Esophagus (tissue), 2 donors: ENCODE data around the gene OSBPL6. TPM values are rescaled to one million over a fixed set of nuclear protein-coding genes. Genes with fewer than 3 reads are reported as not detected.
A peak's percentile ranks its signal among the peaks of the same experiment; 100 is the strongest.
"Not testable (repeated sequence)": the region's sequence is repeated elsewhere in the genome, so short reads cannot be mapped to it uniquely, and the experiment has no call there.

Experiments
- H3K27ac ChIP-seq, 2 donors: one replicate each; pipeline ENCODE4 v1.5.1; 2013; ENCODE audit warnings: low read depth in 2 of 2, mild to moderate bottlenecking in 2 of 2, inconsistent platforms in 1 of 2, low read length in 1 of 2, moderate library complexity in 1 of 2
- H3K27me3 ChIP-seq, 2 donors: one replicate each; pipeline ENCODE4 v1.6.1; 2013; ENCODE audit warnings: low read length in 2 of 2, control low read depth in 1 of 2, mild to moderate bottlenecking in 1 of 2; ENCODE audit not compliant: insufficient read depth in 2 of 2, control insufficient read depth in 1 of 2
- H3K36me3 ChIP-seq, 2 donors: one replicate each; pipeline ENCODE4 v1.6.1; 2013; ENCODE audit warnings: low read length in 1 of 2; ENCODE audit not compliant: control insufficient read depth in 2 of 2, insufficient read depth in 2 of 2
- H3K4me1 ChIP-seq, 2 donors: one replicate each; pipeline ENCODE4 v1.6.1; 2013; ENCODE audit warnings: low read length in 1 of 2; ENCODE audit not compliant: control insufficient read depth in 2 of 2, insufficient read depth in 2 of 2
- H3K4me3 ChIP-seq, 2 donors: one replicate each; pipeline ENCODE4 v1.5.1; 2013; ENCODE audit warnings: low read length in 2 of 2, mild to moderate bottlenecking in 2 of 2, low read depth in 1 of 2, moderate library complexity in 1 of 2
- H3K9me3 ChIP-seq, 2 donors: one replicate each; pipeline ENCODE4 v1.6.1; 2013; ENCODE audit warnings: mild to moderate bottlenecking in 2 of 2, low read depth in 1 of 2, low read length in 1 of 2, moderate library complexity in 1 of 2; ENCODE audit not compliant: control insufficient read depth in 2 of 2, insufficient read depth in 1 of 2
- WGBS, 2 donors: extraction: QIAGEN DNeasy Blood & Tissue Kit; methylation state at CpG; one replicate each; pipeline ENCODE4 v1.1.7; 2013; 5-methylcytosine and 5-hydroxymethylcytosine counted together
- polyA plus RNA-seq, 2 donors: library from polyadenylated mRNA; stranded (reverse); fragments of 200-250 nt; gene quantifications; one replicate each; pipeline ENCODE4 v1.2.3, GENCODE V29; 2013
- donor health status: healthy with polysubstance abuse.
- donor health status: Bipolar disorder and iron deficiency.

The OSBPL6 gene
- polyA plus RNA-seq, 2 donors: 0.73 to 1.5 TPM

GRCh38 chr2:178409261-178409660, 214.9 kb downstream of the OSBPL6 start:
- Histone ChIP-seq H3K36me3 (no peaks in the 10 kb centered on the region), H3K27me3 (no peaks in the 10 kb centered on the region), H3K4me3 (no peak overlapping the region), H3K27ac (no peak overlapping the region), H3K9me3 (no peaks in the 10 kb centered on the region), H3K4me1 (no peaks in the 10 kb centered on the region)
- 78 to 84% methylated on average over 5 of the region's 5 CpGs for WGBS, 2 donors

GRCh38 chr2:178412047-178412446, 217.7 kb downstream of the OSBPL6 start:
- H3K9me3 ChIP-seq: no peaks in the 10 kb centered on the region
- H3K36me3 ChIP-seq: no peaks in the 10 kb centered on the region
- H3K4me1 ChIP-seq: no peaks in the 10 kb centered on the region
- no peaks in the 10 kb centered on the region for H3K27me3 ChIP-seq
- no peak overlapping the region for H3K27ac ChIP-seq
- 79 to 81% methylated on average over 3 of the region's 3 CpGs for WGBS, 2 donors
- H3K4me3 ChIP-seq: no peak overlapping the region

DNA sequence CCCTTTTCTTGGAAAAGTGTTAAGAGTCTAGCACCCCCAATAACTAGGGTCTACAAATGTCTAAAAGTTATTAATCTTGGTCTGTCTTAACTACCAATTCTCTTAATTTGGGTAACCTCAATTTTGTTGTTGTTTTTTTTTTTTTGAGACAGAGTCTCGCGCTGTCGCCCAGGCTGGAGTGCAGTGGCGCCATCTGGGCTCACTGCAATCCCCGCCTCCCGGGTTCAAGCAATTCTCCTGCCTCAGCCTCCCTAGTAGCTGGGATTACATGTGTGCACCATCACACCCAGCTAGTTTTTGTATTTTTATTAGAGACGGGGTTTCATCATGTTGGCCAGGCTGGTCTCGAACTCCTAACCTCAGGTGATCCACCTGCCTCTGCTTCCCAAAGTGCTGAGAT, 218.1 kb downstream of the OSBPL6 start:
- H3K36me3 ChIP-seq, H3K9me3 ChIP-seq, H3K4me3 ChIP-seq, H3K27ac ChIP-seq, H3K4me1 ChIP-seq, H3K27me3 ChIP-seq: not testable (repeated sequence)
- WGBS, 2 donors: 96 to 99% methylated on average over 8 of the region's 8 CpGs

DNA sequence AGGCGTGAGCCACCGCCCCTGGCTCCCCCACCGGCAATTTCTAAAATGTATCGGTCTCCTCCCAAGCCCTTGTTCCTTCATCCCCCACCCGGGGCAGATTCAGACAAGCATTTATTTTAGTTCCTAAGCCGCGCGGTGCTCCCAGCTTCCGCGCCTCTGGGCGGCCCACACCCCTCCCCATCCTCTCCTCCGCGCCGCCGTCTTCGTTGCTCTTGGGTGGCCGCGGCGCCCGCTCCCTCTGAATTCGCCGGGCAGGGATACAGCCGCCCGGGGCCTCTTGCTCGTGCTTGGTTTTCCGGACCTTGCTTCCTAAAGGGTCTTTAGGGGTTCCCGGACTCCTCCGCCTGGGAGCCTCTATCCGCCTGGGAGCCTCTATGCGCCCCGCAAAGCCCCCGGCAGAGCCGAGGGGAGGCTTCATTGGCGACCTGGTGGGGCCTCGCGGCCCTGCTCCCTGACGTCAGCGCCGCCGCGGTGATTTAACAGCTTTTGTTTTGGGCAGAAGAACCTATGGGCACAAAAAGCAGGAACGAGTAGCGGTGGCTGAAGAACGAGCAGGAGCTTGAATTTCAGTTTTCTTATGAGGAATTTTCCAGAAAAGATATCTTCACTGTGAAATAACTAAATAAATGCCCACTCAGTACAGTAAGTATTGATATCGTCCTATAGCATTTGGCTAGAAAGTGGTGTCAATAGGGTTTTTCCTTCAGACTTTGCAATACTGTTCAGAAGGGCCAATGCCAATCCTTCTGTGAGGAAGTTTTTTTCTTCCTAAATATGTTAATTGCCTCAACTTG, 219.4 kb downstream of the OSBPL6 start:
- Histone ChIP-seq H3K4me3 (peak overlapping the region; percentile 64 to 66), H3K27me3 (no peaks in the 10 kb centered on the region)
- 0% methylated on average over 45 of the region's 45 CpGs for WGBS, 2 donors

DNA sequence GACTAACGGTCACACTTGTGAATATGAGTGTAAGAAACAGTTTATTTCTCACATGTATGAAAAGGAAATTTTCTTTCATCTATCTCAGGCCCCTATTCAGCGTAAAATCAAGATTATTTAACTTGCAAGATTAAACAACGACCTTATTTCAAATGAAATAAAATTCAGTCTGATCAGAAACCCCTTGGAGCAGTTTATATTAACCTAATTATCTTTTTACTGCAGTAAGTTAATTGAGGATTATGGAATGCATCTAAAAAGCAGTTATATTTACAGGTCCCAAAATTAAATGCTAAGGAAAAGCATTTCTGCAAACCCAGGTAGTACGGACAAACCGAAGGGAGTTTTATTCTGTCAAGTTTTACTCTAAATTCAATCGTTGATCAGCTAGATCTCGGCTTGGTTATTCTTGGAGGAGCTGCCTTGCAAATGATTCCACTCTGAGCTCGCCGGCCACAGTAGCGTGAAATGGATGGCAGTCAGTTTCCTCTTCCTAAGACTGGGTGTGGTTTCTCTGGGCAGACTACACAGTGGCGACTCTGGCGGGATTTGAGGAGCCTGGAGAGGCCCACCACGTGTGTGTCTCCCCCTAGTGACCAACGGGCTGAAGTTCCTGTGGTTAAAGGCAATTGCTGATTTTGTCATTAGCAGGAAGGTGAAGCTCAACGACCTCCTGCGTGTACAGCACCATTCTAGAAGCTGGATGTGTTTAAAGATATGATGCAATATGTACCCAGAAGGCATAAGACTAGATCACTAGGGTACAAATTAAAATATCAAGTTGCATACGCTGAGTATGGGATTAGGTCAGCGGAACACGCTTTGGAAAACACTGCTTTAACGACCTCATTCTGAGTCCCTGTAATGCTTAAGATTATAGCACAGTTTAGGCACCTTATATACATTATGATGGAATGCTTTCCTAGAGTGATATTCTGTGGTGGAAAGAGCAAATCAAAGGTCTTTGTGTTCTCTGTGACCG, 220.2 kb downstream of the OSBPL6 start:
- Histone ChIP-seq H3K27me3 (no peaks in the 10 kb centered on the region), H3K4me1 (no peaks in the 10 kb centered on the region), H3K9me3 (no peaks in the 10 kb centered on the region), H3K4me3 (peak overlapping the region in 1 of 2 donors; percentile 66), H3K27ac (peak overlapping the region; percentile 76 to 98), H3K36me3 (no peaks in the 10 kb centered on the region)
- 13 to 14% methylated on average over 21 of the region's 21 CpGs for WGBS, 2 donors

More for the DNA sequence above, 219.4 kb downstream of the OSBPL6 start:
- Histone ChIP-seq H3K9me3 (no peaks in the 10 kb centered on the region), H3K4me1 (no peaks in the 10 kb centered on the region), H3K27ac (peak overlapping the region; percentile 89 to 98), H3K36me3 (no peaks in the 10 kb centered on the region)

DNA sequence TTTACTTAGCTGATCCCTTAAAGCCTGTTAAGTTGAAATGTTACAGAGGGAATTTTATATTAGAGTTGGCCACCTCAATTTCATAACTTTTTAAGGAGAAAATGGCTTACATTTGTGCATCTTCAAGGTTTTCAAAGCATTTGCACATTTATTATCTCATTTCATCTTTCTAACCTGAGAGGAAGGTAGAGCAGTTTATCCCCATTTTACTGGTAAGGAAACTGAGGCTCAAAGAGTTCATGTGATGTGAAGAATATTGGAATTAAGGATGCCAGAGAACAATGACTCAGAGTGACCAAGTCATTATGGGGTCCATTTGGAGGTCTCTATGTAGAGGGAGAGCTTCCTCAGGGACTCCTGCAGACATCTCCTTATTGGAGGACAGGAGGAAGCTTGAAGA, 221.7 kb downstream of the OSBPL6 start:
- no peaks in the 10 kb centered on the region for H3K27me3 ChIP-seq
- no peak overlapping the region for H3K27ac ChIP-seq
- no peaks in the 10 kb centered on the region for H3K4me1 ChIP-seq
- H3K4me3 ChIP-seq: no peak overlapping the region
- H3K9me3 ChIP-seq: no peaks in the 10 kb centered on the region
- H3K36me3 ChIP-seq: no peaks in the 10 kb centered on the region

DNA sequence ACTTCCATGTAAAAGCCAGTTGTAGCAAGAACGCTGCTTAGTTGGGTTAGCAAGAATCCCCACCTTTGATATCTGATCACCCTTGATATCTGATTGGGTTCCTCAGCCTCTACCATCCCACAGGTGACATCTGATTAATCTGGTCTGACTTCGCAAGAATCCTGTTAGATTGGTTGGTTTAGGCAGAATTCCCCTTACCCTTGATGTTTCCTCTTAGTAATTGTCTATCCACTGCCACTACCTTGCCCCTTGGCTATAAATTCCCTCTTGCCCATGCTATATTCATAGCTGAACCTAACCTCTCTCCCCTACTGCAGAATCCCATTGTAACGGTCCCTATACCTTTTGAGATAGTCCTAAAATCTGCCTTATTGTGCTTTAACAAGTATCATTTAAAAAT, 223.6 kb downstream of the OSBPL6 start:
- H3K36me3 ChIP-seq: no peaks in the 10 kb centered on the region
- H3K4me3 ChIP-seq: no peak overlapping the region
- no peak overlapping the region for H3K27ac ChIP-seq
- WGBS, 2 donors: 79 to 93% methylated on average over 3 of the region's 3 CpGs
- no peaks in the 10 kb centered on the region for H3K9me3 ChIP-seq
- H3K4me1 ChIP-seq: no peaks in the 10 kb centered on the region
- no peaks in the 10 kb centered on the region for H3K27me3 ChIP-seq

DNA sequence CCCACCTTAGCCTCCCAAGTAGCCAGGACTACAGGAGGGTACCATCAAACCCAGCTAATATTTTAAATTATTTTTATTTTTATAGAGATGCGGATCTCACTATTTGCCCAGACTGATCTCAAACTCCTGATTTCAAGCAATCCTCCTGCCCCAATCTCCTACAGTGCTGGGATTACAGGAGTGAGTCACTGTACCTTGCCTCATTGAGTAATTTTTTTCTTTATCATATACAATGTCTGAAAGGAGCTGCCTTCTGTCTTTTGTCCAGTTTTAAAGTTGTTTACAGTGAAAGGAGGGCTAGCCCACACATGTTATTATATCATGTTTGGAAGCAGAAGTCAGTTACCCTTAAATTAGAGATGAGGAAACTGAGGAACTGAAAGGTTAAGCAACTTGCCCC, 224.1 kb downstream of the OSBPL6 start:
- no peaks in the 10 kb centered on the region for H3K36me3 ChIP-seq
- 73 to 86% methylated on average over 1 of the region's 1 CpG for WGBS, 2 donors
- H3K27ac ChIP-seq: no peak overlapping the region
- no peak overlapping the region for H3K4me3 ChIP-seq
- H3K27me3 ChIP-seq: no peaks in the 10 kb centered on the region
- H3K9me3 ChIP-seq: no peaks in the 10 kb centered on the region
- no peaks in the 10 kb centered on the region for H3K4me1 ChIP-seq

- no peaks in the 10 kb centered on the region for H3K4me1 ChIP-seq
- 24 to 38% methylated on average over 1 of the region's 1 CpG for WGBS, 2 donors
- H3K36me3 ChIP-seq: no peaks in the 10 kb centered on the region
- H3K4me3 ChIP-seq: no peak overlapping the region
- H3K9me3 ChIP-seq: no peaks in the 10 kb centered on the region
- H3K27ac ChIP-seq: no peak overlapping the region
- H3K27me3 ChIP-seq: no peaks in the 10 kb centered on the region
These were observed 224.8 kb downstream of the OSBPL6 start for GRCh38 chr2:178419123-178419522.
